IPS DF 19.7 (cell line): ENCODE measurements around the gene IREB2.
"Not testable (repeated sequence)": the region's sequence is repeated elsewhere in the genome, so short reads cannot be mapped to it uniquely, and the experiment has no call there.

Experiments used
- DNase-seq: peaks from one replicate; pipeline ENCODE4 v3.0.0-alpha.2; 2013; ENCODE audit warnings: low read depth, low spot score

IREB2 gene

DNA sequence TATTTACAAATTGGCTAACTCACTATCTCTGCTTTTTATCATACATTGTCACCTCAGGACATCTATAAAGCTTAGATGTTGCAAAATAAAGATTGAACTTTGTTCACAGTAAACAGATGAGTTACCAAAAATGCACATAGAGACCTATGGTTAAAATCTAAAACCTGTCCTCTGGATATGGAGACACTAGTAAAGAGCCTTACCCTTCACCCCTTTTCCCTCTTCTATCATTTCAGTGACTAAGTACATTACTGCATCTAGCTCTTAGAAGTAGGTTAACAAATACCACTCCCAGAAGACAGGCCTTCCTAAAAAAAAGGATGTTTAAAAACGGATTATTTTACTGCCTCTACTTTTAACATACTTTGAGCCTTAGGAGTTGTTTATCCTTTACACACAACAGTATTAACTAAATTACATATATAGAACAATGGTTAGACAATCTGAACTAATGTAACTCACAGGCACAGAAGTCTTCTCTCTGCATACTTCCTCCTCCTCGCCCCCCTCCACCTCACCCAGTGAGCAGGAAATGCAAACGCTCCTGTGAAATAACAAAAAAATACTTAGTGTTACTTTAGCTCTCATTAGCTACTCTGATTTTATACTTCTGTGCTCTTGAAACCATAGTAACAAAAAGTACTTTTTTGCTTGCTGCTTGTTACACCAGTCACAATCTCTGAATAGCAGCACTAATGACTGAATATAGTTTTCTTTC lies 23.3 kb downstream of the IREB2 start:
- no peak for DNase-seq

DNA sequence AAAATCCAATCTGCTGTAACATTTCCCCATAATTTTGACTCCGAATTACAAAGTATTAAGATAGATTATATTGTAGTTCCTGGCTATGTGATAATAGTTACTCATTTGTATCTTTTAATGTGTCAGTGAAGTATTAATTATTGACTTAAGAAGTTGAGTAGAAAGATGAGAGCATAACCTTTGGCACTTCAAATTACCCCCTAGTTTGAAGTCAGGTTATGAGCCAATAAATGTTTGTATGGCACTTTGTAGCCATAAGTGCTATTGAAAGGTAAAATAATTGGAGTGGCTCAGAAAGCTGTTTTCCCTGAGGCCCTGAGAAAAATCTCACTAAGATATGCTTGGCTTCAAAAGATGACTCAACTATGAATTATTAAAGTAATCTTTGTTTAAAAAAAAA lies 31.0 kb downstream of the IREB2 start:
- DNase-seq: no peak

DNA sequence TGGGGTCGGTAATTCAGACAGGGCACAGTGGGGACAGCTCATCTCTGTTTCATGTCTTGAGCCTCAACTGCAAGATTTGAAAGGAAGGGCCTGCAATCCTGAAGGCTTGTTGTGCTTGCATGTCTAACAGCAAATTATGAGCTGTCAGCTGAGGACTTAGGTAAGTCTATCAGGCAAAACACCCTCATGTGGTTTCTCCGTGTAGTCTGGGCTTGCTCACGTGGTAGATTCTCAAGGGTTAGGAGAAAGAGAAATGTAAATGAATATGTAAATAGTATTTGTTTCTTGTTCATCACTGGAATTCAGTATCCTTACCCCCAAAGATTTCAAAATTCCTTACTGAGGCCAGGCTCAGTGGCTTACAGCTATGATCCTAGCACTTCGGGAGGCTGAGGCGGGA lies 39.3 kb downstream of the IREB2 start:
- DNase-seq: no peak

DNA sequence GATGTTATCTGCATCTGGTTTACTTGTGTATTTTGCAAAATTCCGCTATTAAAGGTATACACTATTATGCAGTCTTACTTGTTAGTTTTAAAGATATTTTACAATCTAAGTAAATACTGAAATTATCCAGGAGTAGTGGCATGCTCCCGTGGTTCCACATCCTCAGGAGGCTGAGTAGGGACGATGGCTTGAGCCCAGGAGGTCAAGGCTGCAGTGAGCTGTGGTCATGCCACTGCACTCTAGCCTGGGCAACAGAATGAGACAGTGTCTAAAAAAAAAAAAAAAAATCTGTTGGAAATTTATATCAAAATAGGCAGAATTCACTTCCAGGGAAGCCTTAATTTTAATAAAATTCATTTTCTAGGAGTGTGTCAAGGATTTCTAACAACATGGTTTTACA lies 41.6 kb downstream of the IREB2 start:
- no peak for DNase-seq

DNA sequence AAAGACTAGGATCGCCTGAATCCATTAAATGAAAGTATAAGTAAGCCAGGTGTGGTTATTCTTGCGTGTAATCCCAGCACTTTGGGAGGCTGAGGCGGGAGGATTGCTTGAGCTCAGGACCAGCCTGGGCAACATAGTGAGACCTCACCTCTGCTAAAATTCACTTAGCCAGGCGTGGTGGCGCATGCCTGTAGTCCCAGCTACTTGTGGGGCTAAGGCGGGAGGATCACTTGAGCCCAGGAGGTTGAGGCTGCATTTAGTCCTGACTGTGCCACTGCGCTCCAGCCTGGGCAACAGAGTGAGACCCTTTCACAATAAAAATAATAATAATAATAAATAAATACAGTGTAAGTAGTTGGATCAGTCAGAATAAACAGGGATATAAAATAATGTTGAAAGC lies 43.9 kb downstream of the IREB2 start:
- no peak for DNase-seq

DNA sequence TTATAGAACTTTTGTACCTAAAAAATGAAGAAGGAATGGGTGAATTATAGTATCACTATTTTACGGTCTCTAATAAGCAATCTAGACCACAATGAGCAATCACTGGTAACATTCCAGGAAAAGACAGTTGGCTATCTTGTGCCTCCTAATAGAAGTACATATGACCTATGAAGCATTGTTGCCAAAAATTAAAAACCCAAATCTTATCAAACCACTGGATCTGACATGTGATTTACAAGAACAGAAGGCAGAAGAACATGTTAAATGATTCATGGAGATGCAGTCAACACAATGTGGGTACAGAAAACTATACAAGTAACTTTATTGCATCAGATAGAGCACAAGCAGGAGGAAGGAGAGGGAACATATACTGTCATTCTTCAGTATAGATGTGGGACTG lies 54.9 kb downstream of the IREB2 start:
- DNase-seq: no peak

DNA sequence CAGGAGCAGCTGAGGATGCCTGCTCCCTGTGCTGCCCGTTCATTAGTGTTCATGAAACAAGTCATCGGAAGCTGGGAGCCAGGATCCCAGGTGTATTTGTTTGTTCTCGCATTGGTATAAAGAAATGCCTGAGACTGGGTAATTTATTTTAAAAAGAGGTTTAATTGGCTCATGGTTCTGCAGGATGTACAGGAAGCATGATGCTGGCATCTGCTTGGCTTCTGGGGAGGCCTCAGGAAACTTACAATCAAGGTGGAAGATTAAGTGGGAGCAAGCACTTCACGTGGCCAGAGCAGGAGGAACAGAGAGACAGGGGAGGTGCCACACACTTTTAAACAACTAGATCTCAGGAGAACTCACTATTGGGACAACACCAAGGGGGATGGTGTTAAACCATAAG lies 63.8 kb downstream of the IREB2 start:
- no peak for DNase-seq

DNA sequence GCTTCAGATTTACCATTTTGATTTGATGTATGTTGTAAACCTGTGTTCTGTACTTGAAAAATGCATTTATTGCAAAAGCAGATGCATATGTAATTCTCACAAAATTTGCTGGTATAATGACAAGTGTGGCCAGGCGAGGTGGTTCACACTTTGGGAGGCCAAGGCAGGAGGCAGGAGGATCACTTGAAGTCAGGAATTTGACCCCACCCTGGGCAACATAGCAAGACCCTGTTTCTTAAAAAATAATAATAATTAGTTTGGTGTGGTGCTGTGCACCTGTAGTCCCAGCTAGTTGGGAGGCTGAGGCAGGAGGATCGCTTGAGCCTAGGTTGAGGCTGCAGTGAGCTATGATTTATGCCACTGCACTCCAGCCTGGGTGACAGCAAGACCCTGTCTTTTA lies 64.6 kb downstream of the IREB2 start:
- no peak for DNase-seq

DNA sequence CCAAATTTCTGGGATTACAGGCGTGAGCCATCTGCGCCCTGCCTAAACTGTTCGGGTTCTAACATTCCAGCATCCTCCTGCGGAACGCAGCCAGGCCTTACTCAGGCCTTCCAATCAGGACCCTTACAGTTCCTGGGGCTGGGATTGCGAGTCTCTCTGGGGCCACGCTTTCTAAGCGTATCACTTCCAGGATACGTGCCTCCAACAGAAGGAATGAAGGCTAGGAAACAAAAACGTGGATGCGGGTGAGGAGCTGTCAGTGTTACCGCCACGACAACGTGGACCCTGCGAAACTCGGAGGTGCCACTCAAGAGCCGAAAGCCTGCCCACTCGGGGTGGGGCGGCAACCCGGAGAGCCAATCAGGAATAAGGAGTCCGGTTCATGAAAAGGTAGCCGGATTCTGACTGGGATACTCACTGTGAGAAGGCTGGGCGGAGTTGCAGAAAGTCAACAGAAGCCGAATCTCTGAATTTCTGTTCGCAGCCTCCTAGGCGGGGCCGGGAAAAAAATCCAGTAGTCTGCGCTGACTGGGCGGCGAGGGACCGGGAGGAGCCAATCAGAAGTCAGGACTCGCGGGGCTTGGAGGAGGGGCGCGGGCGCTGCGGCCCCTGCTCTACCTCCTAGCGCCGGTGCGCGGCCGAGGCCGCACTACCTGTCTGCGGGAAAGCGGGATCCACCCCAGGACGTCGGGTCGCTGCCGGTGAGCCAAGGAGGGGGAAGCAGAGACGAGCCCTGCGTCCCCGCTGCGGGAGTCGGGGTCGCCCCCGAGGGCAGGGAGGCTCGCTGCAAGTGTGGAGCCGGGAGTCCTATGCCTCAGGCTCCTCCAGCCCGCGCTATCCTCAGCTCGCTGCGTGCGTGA lies 69.2 kb downstream of the IREB2 start, which contains the start of gene HYKK:
Gene HYKK, plus strand, starts transcription at position 607 of the 860 bp plus-strand sequence. CDS start 5,512 bp downstream, outside the sequence.
- DNase-seq: peak; percentile 96

DNA sequence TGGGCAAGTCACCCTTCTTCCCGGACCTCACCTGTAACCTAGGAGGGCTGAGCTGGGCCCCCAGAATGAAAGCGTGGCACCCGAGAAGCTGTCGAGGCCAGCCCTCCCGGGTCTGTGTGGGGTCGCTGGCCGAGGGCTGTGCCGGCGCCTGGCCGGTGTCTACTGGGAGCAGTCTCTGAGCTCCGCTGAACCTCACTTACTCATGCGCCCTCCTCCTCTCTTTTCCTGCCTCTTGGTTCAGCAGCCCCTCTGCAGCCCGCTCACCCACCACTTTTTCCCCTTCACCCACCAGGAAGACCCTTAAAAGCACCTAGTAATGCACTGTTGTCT lies 69.8 kb downstream of the IREB2 start:
- no peak for DNase-seq

DNA sequence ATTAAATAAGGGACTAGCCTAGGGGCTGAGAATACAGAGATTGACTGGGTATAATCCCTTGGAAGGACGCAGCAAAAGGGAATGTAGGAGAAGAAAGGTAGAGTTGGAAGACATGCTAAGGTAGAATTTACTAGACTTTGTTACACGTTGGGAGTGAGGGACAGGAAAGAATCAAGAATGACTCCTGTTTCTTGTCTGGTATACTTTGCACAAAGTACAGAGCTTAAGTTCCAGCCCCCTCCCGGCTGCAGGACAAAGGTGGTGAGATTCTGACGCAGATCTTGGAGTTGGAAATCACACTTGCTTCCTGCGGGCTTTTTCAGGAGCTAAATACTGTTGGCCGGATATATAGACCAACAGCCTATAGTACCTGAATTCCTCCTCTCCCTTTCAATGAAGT lies 70.3 kb downstream of the IREB2 start:
- DNase-seq: no peak

DNA sequence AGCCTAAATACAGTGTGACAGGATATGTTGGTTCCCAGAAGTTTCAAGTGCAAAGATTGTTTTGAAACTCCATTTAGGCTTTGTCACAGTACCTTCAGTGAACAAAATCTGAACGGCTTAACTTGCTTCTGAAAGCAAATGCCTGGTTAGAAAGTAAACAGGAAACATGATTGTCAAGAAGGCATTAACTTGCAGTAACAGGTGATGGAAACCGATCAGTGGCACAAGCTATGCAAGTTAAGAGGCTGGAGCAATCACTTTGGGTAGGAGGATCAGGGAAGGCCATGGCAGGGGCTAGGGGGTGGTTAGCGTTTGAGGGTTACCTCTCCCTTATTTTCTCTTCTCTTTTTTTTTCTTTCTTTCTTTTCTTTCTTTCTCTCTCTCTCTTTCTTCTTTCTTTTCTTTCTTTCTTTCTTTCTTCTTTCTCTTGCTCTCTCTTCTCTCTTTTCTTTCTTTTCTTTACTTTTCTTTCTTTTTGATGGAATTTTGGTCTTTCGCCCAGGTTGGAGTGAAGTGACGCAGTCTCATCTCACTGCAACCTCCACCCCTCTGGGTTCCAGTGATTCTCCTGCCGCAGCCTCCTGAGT lies 71.8 kb downstream of the IREB2 start:
- no peak for DNase-seq

DNA sequence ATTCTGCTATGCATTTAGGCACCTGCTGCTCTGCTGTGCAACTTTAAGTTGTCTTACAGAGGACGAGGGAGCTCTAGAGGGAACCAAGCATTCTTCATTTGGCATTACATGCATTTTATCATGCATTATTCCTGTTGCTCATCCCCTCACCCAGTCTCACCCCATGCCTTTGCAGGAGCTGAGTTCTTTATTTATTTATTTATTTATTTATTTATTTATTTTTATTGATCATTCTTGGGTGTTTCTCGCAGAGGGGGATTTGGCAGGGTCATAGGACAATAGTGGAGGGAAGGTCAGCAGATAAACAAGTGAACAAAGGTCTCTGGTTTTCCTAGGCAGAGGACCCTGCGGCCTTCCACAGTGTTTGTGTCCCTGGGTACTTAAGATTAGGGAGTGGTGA lies 82.0 kb downstream of the IREB2 start:
- not testable (repeated sequence) for DNase-seq

DNA sequence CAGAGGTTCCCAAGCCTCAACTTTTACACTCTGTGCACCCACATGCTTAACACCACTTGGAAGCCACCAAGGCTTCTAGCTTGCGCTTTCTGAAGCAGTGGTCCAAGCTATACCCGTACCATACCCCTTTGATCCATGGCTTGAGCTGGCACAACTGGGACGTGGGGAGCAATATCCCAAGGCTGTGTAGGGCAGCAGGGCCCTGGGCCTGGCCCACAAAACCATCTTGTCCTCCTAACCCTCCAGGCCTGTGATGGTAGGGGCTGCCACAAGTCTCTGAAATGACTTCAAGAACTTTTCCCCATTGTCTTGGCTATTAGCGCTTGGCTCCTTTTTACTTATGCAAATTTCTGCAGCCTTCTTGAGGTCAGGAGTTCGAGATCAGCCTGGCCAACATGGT lies 86.2 kb downstream of the IREB2 start:
- DNase-seq: no peak

DNA sequence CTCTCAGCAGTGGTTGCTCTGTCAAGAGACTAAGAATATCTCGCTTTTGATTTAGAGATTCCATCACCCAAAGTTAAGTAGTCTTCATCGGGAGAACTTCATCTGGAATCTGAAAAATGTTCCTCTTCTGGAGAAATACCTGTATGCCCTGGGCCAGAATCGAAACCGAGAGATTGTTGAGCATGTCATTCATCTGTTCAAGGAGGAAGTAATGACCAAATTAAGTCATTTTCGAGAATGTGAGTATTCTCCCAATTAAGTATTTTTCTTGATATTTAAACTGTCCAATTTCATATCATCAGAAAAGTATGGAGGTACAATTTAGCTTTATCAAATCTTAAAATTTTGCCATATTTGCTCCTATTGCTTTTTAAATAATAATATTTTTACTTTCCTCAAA lies 89.3 kb downstream of the IREB2 start:
- no peak for DNase-seq

DNA sequence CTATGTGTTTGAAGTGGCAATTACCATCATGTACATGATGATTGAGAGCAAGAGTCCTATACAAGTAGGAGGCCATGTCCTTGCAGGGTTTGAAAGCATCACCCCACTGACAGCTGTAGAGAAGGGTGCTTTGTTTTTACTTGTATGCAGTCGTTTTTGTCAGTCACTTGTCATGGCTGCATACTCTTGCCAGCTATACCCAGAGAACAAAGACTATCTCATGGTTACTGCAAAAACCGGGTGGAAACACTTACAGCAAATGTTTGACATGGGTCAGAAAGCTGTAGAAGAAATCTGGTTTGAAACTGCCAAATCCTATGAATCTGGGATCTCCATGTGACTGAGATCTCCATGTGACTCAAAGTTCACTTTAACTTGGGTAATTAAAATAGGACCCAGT lies 95.3 kb downstream of the IREB2 start:
- no peak for DNase-seq

DNA sequence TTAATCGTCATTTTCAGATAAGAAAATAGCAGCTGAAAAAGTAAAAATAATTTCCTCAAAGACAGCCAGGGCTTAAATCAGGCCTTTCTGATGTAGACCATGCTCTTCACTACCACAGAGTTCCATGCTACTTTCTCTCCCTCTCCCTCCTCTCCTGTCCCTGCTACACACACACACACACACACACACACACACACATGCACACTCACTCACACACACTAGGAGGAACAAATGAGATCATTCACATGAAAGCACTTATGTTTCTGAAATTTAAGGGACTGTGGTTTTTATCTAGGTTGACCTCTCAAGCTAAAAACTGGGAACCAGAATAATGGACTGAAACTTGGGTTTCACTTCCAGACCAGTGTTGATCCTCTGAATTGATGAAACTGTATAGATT lies 98.1 kb downstream of the IREB2 start:
- DNase-seq: no peak

DNA sequence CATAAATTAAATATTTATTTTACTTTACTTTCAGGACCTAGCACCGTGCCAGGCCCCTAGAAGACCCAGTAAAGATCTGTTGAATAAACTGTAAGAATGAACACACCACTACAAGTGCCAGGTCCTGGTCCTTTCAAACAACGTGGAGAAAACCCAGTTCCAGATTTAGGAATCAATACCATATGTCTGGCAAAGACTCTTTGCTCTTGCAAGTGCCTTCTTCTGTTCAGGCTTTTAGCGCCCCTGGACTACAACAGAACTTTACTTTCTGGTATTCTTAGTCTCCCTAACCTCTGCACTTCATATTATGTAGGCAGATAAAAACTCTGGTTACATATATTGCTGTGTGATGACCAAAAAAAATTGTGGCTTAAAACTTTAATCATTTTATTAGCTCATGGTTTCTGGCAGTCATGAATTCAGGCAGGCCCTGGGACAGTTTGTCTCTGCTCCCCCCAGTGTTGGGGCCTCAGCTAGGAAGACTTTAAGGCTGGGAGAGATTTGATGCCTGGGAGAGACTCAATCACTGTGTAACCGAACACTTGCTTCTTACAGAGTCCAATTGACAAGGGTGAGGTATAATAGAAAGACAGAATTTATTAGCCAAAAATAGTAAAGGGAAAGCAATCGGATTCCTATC lies 99.4 kb downstream of the IREB2 start:
- no peak for DNase-seq

DNA sequence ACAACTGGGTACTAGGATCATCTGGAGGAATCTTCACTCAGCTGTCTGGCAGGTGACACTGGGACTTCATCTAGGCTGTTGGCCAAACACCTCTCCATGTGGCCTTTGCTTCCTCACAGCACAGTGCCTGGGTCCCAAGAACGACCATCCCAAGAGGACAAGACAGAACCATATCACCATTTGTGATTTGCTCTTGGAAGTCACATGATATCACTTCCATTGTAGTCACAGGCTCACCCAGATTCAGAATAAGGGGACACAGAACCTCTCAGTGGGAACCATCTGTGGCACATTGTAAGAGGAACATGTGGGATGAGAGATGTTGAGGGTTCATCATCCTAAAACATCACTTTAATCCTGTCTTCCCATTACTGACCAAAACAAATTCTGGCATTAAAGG lies 100.3 kb downstream of the IREB2 start:
- no peak for DNase-seq

DNA sequence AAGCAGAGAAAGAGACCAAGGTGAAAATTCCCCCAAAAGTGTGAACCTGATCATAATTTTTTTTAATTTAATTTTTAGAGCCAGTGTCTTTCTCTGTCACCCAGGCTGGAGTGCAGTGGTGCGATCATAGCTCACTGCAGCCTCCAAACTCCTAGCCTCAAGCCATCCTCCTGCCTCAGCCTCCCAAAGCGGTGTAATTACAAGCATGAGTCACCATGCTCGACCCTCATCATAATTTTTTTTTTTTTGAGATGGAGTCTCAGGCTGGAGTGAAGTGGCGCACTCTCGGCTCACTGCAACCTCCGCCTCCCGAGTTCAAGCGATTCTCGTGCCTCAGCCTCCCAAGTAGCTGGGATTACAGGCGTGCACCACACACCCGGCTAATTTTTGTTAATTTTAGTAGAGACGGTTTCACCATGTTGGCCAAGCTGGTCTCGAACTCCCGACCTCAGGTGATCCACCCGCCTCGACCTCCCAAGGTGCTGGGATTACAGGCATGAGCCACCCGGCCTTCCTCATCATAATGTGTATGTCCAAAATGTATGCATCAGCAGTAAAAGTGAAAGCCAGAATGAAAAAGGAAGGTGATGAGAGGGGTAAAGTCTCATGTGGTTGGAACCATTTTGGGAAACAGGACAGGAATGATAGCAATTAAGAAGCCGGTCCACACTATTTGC lies 101.6 kb downstream of the IREB2 start:
- DNase-seq: not testable (repeated sequence)

DNA sequence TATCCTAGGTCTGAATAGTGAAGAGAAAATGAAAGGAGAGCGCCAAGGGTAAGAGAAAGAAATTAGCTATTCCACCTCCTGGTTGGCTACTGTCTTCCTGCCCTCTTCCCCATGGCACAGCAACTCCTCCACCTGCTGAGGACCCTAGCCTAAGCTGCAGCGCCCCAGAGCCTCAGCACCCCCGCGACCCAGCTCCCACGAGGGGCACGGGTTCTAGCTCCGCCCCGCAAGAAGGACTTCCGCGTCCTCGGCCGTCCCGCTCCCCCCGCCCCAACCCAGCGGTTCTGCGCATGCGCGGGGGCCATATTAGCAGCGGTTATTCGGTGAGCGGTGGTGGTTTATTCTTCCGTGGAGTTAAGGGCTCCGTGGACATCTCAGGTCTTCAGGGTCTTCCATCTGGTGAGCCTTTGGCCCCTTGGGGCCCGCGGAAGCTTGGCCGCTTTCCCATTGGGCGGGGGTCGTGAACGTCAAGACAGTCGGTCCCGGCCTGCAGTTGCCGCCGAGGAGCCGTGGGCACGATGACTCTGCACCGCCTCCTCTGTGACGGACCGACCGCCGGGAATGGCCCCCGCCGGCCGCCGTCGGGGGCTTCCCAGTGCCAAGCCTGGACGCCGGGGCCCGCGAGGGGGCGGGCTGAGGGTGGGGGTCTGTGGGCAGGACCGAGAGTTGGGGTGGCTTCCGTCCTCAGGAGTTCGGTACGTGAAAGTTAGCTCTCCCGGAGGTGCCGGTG lies 102.3 kb downstream of the IREB2 start, which contains the start of gene PSMA4:
Gene PSMA4, plus strand, starts transcription at position 304 of the 730 bp plus-strand sequence. CDS start 1,484 bp downstream, outside the sequence.
- no peak for DNase-seq
